Lower leg skin (tissue), 4 donors: ENCODE data around the gene FYCO1. TPM values are rescaled to one million over a fixed set of nuclear protein-coding genes. Genes with fewer than 3 reads are reported as not detected.
"Not testable (repeated sequence)": the region's sequence is repeated elsewhere in the genome, so short reads cannot be mapped to it uniquely, and the experiment has no call there.

Experiments
- DNase-seq, 2 donors: peaks; one replicate each; pipeline ENCODE4 v3.0.0-alpha.2; 2019; ENCODE audit warnings: low spot score in 2 of 2
- H3K4me3 ChIP-seq: fragments of 200-600 bp; sonication (generic); 2 replicates; pipeline ENCODE4 v1.5.1; 2017; ENCODE audit warnings: mild to moderate bottlenecking, low read depth; ENCODE audit not compliant: poor library complexity, severe bottlenecking
- CTCF ChIP-seq, 3 donors: fragments of 450-650 bp; IDR thresholded peaks; one replicate each; pipeline ENCODE4 v1.5.1; 2016; ENCODE audit warnings: antibody characterized with exemption in 3 of 3, mild to moderate bottlenecking in 3 of 3, moderate library complexity in 2 of 3
- POLR2A ChIP-seq, 2 donors: fragments of 450-650 bp; IDR thresholded peaks; one replicate each; pipeline ENCODE4 v1.6.1; 2016 to 2017; ENCODE audit warnings: antibody characterized with exemption in 2 of 2, mild to moderate bottlenecking in 1 of 2, moderate library complexity in 1 of 2
- WGBS, 2 donors: methylation state at CpG; one replicate each; pipeline ENCODE4 v1.1.5; 2018; 5-methylcytosine and 5-hydroxymethylcytosine counted together
- intact Hi-C: fragments of 100-400 bp; cut with DNase I; formaldehyde crosslinking; loops from one replicate; pipeline ENCODE4 v1.15.0; 2023; ENCODE audit warnings: low total_unique reads
- total RNA-seq, 4 donors: library from RNA; depleted of rRNA; stranded (reverse); fragments of >200 nt; gene quantifications; one replicate each; pipeline ENCODE4 v1.1.0, GENCODE V29; 2016

Gene FYCO1
- 10 to 100 TPM; 35.0 to 57.0 (median 51.3) TPM for total RNA-seq

- TF ChIP-seq POLR2A (IDR thresholded peaks at IDR 0.05) (peak in 1 of 2 donors; percentile 29), CTCF (IDR thresholded peaks at IDR 0.05) (no peak)
- H3K4me3 ChIP-seq, result peak within 1 kb of the TSS; percentile 97
- peak; percentile 92 to 99 for DNase-seq
- intact Hi-C loops, result no loop called here
- WGBS, 2 donors, result 2 to 4% methylated on average over 27 to 55 of the region's 67 CpGs
These were observed at the start of gene FYCO1 for GRCh38 chr3:45995236-45996192. FYCO1 (minus strand) TSS chr3:45995824; CDS start chr3:45984910, 10,914 bp downstream.

- DNase-seq, result no peak
- no peak overlapping the region for H3K4me3 ChIP-seq
- intact Hi-C loops, result no loop called here
- 92 to 97% methylated on average over 1 of the region's 1 CpG for WGBS, 2 donors
- TF ChIP-seq CTCF (IDR thresholded peaks at IDR 0.05) (no peak), POLR2A (IDR thresholded peaks at IDR 0.05) (no peak)
These were observed 43.3 kb upstream of the FYCO1 start for GRCh38 chr3:46038916-46039315.

GRCh38 chr3:46038071-46038470, 42.4 kb upstream of the FYCO1 start:
- intact Hi-C loops, result not testable (repeated sequence)
- 65 to 68% methylated on average over 3 of the region's 3 CpGs for WGBS, 2 donors

GRCh38 chr3:46036191-46036590, 40.6 kb upstream of the FYCO1 start:
- no peak for DNase-seq
- 79 to 86% methylated on average over 1 of the region's 1 CpG for WGBS, 2 donors
- no peak for TF ChIP-seq CTCF (IDR thresholded peaks at IDR 0.05)
- no peak for TF ChIP-seq POLR2A (IDR thresholded peaks at IDR 0.05)
- no peak overlapping the region for H3K4me3 ChIP-seq
- intact Hi-C loops, result no loop called here

More at GRCh38 chr3:46038071-46038470, 42.4 kb upstream of the FYCO1 start:
- DNase-seq, H3K4me3 ChIP-seq: not testable (repeated sequence)

GRCh38 chr3:46031747-46032146, 36.1 kb upstream of the FYCO1 start:
- WGBS, 2 donors, result 97 to 100% methylated on average over 2 of the region's 2 CpGs
- no peak for DNase-seq
- intact Hi-C loops, result no loop called here
- H3K4me3 ChIP-seq, result no peak overlapping the region
- no peak for TF ChIP-seq POLR2A (IDR thresholded peaks at IDR 0.05)
- no peak for TF ChIP-seq CTCF (IDR thresholded peaks at IDR 0.05)

- no peak overlapping the region for H3K4me3 ChIP-seq
- DNase-seq, result no peak
- intact Hi-C loops, result no loop called here
- no peak for TF ChIP-seq CTCF (IDR thresholded peaks at IDR 0.05)
- TF ChIP-seq POLR2A (IDR thresholded peaks at IDR 0.05), result no peak
- WGBS, 2 donors, result 78 to 87% methylated on average over 3 to 4 of the region's 4 CpGs
These were observed 35.6 kb upstream of the FYCO1 start for GRCh38 chr3:46031269-46031668.
